ENCODE results near the gene ASIC5. TPM values are rescaled to one million over a fixed set of nuclear protein-coding genes. Genes with fewer than 3 reads are reported as not detected.

The ASIC5 gene
- total and polyA plus RNA-seq, 2 donors (not counting 1 experiment from before 2014, with no cell fraction given): not detected

DNA sequence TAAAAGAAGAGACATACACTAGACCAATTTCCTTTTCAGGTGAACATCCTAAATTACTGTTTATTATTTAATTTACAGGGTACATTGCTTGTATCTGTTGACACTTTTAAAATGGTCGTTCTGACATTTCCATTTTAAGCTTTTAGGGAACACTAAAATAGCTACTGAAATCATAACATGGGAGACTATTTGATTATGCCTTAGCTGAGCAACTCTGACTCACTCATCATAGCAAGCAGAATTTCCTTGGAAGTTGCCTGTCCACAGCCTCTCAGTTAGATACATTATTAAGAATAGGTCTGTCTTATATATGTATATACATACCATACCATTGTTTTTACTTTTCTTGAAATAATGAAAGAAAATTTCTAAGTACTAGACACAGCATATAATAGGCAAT is 85.3 kb downstream of the ASIC5 start:
- Histone ChIP-seq H4K20me1 (ENCODE audit: control insufficient read depth, insufficient read depth, low read length, poor library complexity, severe bottlenecking) (no peaks in the 10 kb centered on the region), H3K79me2 (ENCODE audit: control insufficient read depth, insufficient read depth, low read length) (no peaks in the 10 kb centered on the region), H3K4me3 (ENCODE audit: control extremely low read depth in 1 of 5, extremely low read depth in 1 of 5, insufficient read depth in 1 of 5, low read depth in 2 of 5, low read length in 4 of 5) (no peak overlapping the region), H3K27ac (ENCODE audit: low read length in 2 of 2) (no peak overlapping the region), H3K36me3 (replicated peaks in 1 of 2; ENCODE audit: control extremely low read depth in 1 of 2, control insufficient read depth in 1 of 2, extremely low read depth in 1 of 2, insufficient read depth in 2 of 2, low read length in 1 of 2) (no peaks in the 10 kb centered on the region), H3K27me3 (replicated peaks in 1 of 4; ENCODE audit: control extremely low read depth in 1 of 4, control insufficient read depth in 3 of 4, insufficient read depth in 4 of 4, low read length in 3 of 4) (no peaks in the 10 kb centered on the region), H3K9me3 (ENCODE audit: control extremely low read depth in 1 of 3, control insufficient read depth in 2 of 3, insufficient read depth in 1 of 3, low read length in 2 of 3) (no peaks in the 10 kb centered on the region), H3K4me1 (ENCODE audit: control insufficient read depth in 2 of 2, insufficient read depth in 2 of 2, low read length in 2 of 2) (no peaks in the 10 kb centered on the region), H2AFZ (ENCODE audit: insufficient read depth, low read depth, low read length, poor library complexity, severe bottlenecking) (no peak overlapping the region), H3K9ac (ENCODE audit: low read length) (no peak overlapping the region), H3K4me2 (replicated peaks; ENCODE audit: low read depth, low read length, poor library complexity, severe bottlenecking) (no peak overlapping the region)
- no peak for TF ChIP-seq EZH2 (IDR thresholded peaks at IDR 0.05; ENCODE audit: borderline replicate concordance, insufficient read depth, low read depth, low read length, poor library complexity, severe bottlenecking)
- TF ChIP-seq, protein P1, sequence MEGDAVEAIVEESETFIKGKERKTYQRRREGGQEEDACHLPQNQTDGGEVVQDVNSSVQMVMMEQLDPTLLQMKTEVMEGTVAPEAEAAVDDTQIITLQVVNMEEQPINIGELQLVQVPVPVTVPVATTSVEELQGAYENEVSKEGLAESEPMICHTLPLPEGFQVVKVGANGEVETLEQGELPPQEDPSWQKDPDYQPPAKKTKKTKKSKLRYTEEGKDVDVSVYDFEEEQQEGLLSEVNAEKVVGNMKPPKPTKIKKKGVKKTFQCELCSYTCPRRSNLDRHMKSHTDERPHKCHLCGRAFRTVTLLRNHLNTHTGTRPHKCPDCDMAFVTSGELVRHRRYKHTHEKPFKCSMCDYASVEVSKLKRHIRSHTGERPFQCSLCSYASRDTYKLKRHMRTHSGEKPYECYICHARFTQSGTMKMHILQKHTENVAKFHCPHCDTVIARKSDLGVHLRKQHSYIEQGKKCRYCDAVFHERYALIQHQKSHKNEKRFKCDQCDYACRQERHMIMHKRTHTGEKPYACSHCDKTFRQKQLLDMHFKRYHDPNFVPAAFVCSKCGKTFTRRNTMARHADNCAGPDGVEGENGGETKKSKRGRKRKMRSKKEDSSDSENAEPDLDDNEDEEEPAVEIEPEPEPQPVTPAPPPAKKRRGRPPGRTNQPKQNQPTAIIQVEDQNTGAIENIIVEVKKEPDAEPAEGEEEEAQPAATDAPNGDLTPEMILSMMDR (IDR thresholded peaks at IDR 0.05): no peak
- intact Hi-C loops (cut with micrococcal nuclease): no loop called here
- Mint-ChIP-seq H3K4me1 (no peaks in the 10 kb centered on the region), H3K4me3 (no peak overlapping the region), H3K9me3 (ENCODE audit: insufficient read depth) (no peaks in the 10 kb centered on the region), H3K27ac (no peak overlapping the region), H3K27me3 (no peaks in the 10 kb centered on the region)
- CTCF ChIA-PET: no interaction called here
- WGBS (ENCODE audit: insufficient coverage): no CpG with 5 or more reads among the region's 1 CpG
- ATAC-seq (ENCODE audit: low read depth) (no peak), DNase-seq (no peak)
- POLR2A ChIA-PET: no interaction called here

Other genes with a start within 250 kb of the ASIC5 start
- 0.10 and 0.25 TPM in 2 replicates for gene GUCY1A1, start 199.4 kb downstream of the ASIC5 start, total RNA-seq
- gene GUCY1A1, start 199.4 kb downstream of the ASIC5 start, polyA plus RNA-seq: 0.12 and 0.40 TPM in 2 replicates
- gene GUCY1B1, start 107.3 kb downstream of the ASIC5 start, total RNA-seq: 0.10 and 0.19 TPM in 2 replicates
- 0.09 and 0.23 TPM in 2 replicates for gene GUCY1B1, start 107.3 kb downstream of the ASIC5 start, polyA plus RNA-seq
- not detected in 2 replicates for gene TDO2, start 37.4 kb upstream of the ASIC5 start, total RNA-seq
- not detected in 2 replicates for gene TDO2, start 37.4 kb upstream of the ASIC5 start, polyA plus RNA-seq
- gene CTSO, start 87.6 kb upstream of the ASIC5 start, total RNA-seq: 14.0 and 15.5 TPM in 2 replicates
- gene CTSO, start 87.6 kb upstream of the ASIC5 start, polyA plus RNA-seq: 7.7 and 8.5 TPM in 2 replicates

All from B cell (primary cell).